GM19193 (cell line): ENCODE results near the gene PLXNC1.

Source experiments
- POLR2A ChIP-seq: IDR thresholded peaks from 4 replicates; pipeline ENCODE4 v1.6.1; 2011; ENCODE audit not compliant: insufficient read depth, insufficient read length; ENCODE audit errors: extremely low read depth

Gene PLXNC1

GRCh38 chr12:94193168-94193567 is 44.8 kb downstream of the PLXNC1 start:
- TF ChIP-seq POLR2A, result no peak

DNA sequence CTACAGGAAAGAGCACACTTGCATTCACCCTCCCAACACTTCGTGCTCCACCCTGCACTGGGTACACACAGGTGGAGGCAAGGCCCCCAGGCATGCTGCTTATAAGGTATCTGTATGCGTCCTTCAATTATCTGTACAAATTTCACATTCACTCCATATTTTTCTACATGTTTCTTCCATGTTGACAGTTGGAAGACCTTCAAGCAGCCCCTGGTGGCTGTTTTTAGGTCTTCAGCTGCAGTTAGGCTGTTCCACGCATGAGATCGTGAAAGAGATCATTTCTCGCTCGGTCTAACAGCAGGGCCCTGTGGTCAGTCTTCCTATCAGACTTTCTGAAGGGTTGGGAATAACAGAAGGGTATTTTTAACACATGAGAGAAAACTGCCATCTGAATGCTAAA is 47.1 kb downstream of the PLXNC1 start:
- TF ChIP-seq POLR2A, result no peak

DNA sequence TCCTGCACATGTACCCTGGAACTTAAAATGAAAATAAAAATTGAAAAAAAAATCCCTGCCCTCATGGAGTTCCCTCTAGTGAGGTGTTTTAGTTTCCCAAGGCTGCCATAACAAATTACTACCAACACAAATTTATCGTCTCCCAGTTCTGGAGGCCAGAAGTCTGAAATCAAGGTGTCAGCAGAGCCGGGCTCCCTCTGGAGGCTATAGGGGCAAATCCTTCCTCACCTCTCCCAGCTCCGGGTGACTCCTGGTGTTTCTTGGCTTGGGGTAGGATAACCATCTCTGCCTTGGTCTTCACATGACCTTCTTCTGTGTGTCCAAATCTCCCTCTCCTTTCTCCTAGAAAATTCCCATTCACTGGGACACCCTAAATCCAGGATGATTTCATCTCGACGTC is 50.1 kb downstream of the PLXNC1 start:
- TF ChIP-seq POLR2A, result no peak

DNA sequence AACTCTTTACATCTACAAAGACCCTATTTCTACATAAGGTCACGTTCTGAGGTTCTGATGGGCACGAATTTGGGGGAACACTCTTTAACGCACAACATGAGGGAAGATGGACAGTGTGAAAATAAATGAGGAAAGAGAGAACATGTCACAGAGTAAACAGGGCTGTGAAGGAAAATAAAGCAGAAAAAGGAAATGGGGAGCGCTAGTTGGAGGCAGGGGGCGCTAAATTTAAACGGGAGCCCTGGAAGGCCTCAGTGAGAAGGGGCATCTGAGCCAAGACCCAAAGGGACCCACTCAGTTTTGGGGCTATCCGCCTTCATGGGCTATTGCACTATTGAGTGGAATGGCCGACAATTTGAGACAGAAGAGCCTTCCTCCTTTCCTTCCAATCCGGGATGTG is 50.5 kb downstream of the PLXNC1 start:
- no peak for TF ChIP-seq POLR2A

- TF ChIP-seq POLR2A, result no peak
Observed at GRCh38 chr12:94200069-94200468, 51.7 kb downstream of the PLXNC1 start.

GRCh38 chr12:94200695-94201094 is 52.3 kb downstream of the PLXNC1 start:
- no peak for TF ChIP-seq POLR2A

GRCh38 chr12:94202245-94203180 is 54.1 kb downstream of the PLXNC1 start:
- no peak for TF ChIP-seq POLR2A

DNA sequence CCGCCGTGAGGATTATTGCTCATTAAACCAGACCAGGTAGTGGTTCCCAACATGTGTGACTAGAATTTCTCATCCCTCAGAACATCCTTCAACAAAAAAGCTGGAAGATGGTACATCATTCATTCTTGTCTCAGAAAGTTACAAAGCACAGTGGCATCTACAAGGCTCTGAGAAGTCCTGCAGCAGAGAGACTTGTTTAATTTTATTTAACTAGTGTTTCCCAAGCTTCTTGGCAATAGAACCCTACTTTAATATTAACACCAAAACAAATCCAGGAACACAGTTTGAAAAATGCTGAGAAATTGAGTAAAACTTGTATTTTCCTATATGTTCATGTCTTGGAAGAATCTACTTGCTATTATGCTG is 54.8 kb downstream of the PLXNC1 start:
- TF ChIP-seq POLR2A, result no peak

DNA sequence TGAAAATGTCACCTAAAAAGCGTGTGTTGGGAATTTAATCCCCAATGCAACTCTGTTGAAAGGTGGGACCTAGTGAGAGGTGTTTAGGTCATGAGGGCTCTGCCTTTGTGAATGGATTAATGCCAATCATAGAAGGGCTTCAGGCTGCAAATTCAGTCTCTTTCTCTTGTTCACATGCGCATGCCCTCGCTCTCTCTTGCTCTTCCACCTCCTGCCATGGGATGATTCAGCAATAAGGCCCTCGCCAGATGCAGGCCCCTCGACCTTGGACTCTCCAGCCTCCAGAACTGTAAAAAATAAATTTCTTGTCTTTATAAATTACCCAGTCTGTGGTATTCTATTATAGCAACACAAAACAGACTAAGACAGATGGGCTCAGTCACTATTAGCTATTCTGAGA is 55.4 kb downstream of the PLXNC1 start:
- TF ChIP-seq POLR2A, result no peak

DNA sequence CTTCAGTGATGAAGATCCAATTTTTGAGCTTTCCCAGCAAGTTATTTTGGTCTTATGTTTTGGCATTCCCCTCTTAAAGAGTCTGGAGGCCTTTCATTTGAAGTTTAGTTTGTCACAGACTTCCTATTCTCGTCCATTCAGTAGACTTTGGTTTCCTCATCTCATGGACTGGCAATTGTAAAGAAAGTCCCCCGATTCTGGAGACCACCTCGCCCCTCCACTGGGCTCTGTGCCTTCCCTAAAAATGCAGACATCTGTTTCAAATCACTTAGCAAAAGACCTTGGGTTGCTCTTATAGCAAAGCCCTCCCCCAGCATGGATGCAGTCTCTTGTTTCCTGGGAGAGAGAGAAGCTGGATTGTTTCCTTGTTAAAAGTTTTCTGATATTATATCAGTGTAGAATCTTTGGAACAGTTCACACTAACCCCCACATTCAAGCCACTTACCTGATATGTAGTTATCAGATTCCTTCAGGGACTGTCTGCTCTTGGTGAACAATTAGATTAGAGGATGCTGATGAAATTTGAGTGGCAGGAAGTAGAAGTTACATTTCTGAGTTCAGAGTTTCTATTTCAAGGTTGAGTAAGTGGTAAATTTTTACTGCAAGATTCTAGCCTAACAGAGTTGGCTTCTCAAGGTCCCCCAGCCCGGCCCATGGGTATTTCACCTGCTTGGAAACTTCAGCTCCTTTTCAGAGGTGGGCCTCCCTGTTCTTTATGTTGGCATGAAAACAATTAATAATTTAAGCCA is 56.3 kb downstream of the PLXNC1 start:
- TF ChIP-seq POLR2A, result no peak

DNA sequence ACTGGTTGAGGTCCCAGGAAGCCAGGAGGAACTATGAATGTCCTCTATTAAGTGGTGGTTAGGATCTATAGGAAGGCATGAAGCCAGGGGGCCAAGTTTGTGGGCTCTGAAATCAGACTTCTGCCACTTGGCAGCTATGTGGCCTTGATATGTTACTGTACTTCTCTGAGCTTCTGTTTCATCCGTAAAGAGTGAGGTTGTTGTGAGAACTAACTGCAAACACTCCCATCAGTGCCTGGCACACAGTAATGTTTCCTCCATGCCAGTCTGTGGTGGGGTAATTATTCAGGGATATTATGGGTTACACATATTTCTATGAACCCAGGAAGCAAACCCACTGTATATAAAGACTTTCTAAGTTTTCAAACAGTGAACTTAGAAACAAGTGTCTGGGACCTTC is 57.4 kb downstream of the PLXNC1 start:
- no peak for TF ChIP-seq POLR2A

DNA sequence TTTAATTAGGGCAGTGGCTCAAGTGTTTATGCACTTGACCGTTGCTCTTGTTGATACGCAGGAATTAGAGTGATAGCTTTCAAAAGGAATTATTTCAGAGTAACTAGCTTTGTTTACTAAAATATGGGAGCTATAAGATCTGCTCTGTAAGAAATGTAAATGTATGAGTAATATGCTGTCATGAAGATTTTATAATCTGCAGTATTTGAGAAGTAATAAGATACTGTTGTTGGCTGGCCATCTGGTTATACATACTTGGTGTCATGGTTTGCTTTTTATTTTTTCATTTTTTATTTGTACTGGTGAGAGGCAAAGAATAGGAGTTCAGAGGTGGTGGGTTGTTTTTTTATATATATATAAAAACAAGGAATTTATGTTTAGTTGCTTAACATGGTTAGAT is 58.5 kb downstream of the PLXNC1 start:
- TF ChIP-seq POLR2A, result no peak

DNA sequence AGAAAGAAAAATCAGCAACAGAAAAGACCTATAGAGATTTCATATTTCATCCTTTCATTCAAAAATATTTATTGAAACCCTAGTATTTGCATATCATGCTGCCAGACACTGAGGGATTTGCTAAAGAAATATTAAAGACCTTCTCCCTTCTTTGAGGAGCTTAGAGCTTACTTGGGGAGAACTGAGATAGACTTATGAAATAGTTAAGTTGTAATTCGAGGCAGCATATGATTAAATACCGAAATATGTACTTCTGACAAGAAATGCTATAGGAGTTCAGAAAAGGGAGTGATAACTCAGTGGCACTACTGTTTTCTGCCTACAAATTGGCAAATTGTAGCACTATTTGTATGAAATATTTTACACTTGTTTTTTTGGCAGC is 59.1 kb downstream of the PLXNC1 start:
- TF ChIP-seq POLR2A, result no peak

- peak; percentile 38 for TF ChIP-seq POLR2A
Observed at GRCh38 chr12:94207849-94208621, 59.7 kb downstream of the PLXNC1 start.

GRCh38 chr12:94208622-94208966 is 60.2 kb downstream of the PLXNC1 start:
- peak; percentile 26 for TF ChIP-seq POLR2A
